Measurements from ENCODE around the gene DUSP15.

DNA sequence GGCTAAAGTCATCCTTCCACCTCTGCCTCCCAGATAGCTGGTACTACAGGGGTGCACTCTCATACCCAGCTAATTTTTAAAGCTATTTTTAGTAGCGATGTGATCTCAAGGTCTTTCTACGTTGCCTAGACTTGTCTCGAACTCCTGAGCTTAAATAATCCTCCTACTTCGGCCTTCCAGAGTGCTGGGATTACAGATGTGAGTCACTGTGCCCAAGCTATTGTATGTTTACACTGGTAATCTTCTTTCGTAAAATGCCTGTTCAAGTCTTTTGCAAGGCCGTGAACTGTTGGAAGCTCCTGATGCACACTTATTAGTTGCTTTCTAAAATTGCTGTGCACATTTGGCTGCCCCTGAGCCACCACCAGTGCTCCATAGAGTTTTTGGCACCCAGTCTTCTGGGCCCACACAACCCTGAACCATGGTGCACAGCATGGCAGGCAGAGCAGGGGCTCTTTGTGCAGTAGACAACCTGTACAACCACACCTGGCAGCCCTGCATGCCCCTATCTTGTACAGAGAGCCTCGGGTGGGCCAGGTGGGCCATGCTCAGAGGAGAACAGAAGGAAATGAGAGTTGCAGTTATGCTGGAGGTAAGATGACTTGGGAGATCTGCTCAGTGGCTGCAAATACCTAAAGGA, 48.3 kb upstream of the DUSP15 start:
- TF ChIP-seq, protein P1, sequence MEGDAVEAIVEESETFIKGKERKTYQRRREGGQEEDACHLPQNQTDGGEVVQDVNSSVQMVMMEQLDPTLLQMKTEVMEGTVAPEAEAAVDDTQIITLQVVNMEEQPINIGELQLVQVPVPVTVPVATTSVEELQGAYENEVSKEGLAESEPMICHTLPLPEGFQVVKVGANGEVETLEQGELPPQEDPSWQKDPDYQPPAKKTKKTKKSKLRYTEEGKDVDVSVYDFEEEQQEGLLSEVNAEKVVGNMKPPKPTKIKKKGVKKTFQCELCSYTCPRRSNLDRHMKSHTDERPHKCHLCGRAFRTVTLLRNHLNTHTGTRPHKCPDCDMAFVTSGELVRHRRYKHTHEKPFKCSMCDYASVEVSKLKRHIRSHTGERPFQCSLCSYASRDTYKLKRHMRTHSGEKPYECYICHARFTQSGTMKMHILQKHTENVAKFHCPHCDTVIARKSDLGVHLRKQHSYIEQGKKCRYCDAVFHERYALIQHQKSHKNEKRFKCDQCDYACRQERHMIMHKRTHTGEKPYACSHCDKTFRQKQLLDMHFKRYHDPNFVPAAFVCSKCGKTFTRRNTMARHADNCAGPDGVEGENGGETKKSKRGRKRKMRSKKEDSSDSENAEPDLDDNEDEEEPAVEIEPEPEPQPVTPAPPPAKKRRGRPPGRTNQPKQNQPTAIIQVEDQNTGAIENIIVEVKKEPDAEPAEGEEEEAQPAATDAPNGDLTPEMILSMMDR (conservative IDR thresholded peaks at IDR 0.05; ENCODE audit: low read depth, low read length) = no peak
- TF ChIP-seq EZH2phosphoT487 (IDR thresholded peaks at IDR 0.05; ENCODE audit: borderline replicate concordance, low read length) (no peak), EZH2 (IDR thresholded peaks at IDR 0.05; ENCODE audit: low read length, unreplicated experiment) (no peak)
